Right lobe of liver (tissue), 6 donors: ENCODE data around the gene GRIA1. TPM values are rescaled to one million over a fixed set of nuclear protein-coding genes. Genes with fewer than 3 reads are reported as not detected.

Experiments used
- ATAC-seq, 4 donors: fragments of 200-7000 bp; cut with Tn5 transposase; one replicate each; pipeline ENCODE4 v1.9.1; 2020; ENCODE audit warnings: mild to moderate bottlenecking in 4 of 4, moderate library complexity in 4 of 4
- DNase-seq, 3 donors: peaks; one replicate each; pipeline ENCODE4 v3.0.0-alpha.2; 2020
- H3K27ac ChIP-seq, 3 donors: fragments of 200-600 bp; one replicate each; pipeline ENCODE4 v1.8.0; 2022
- H3K27me3 ChIP-seq, 2 donors: fragments of 200-600 bp; one replicate each; pipeline ENCODE4 v1.8.0; 2022
- H3K36me3 ChIP-seq, 4 donors: fragments of 200-600 bp; sonication (generic) in 1 of 4; one replicate each; pipeline versions ENCODE4 v1.5.1 to v1.8.0; 2017 to 2022; ENCODE audit warnings: control low read depth in 1 of 4
- H3K4me1 ChIP-seq, 4 donors: fragments of 200-600 bp; sonication (generic) in 1 of 4; one replicate each; pipeline versions ENCODE4 v1.5.1 to v1.8.0; 2017 to 2022; ENCODE audit warnings: control low read depth in 1 of 4
- H3K4me3 ChIP-seq, 3 donors: fragments of 200-600 bp; one replicate each; pipeline ENCODE4 v1.8.0; 2022
- H3K9me3 ChIP-seq, 4 donors: fragments of 200-600 bp; sonication (generic) in 1 of 4; one replicate each; pipeline versions ENCODE4 v1.5.1 to v1.8.0; 2017 to 2022; ENCODE audit warnings: control low read depth in 1 of 4
- CTCF ChIP-seq, 4 donors: fragments of 200-600 bp in 3 of 4; fragments of 450-650 bp in 1 of 4; IDR thresholded peaks; one replicate each; pipeline versions ENCODE4 v1.5.1 to v1.8.0; 2016 to 2022; ENCODE audit warnings: antibody characterized with exemption in 4 of 4, mild to moderate bottlenecking in 2 of 4
- POLR2A ChIP-seq: fragments of 450-650 bp; IDR thresholded peaks from one replicate; pipeline ENCODE4 v1.6.1; 2017; ENCODE audit warnings: antibody characterized with exemption, mild to moderate bottlenecking
- WGBS: methylation state at CpG from one replicate; pipeline ENCODE4 v1.1.6; 2018; ENCODE audit warnings: low coverage, low lambda C conversion rate; ENCODE audit not compliant: insufficient coverage; ENCODE audit errors: missing lambda C conversion rate; 5-methylcytosine and 5-hydroxymethylcytosine counted together
- intact Hi-C, 2 donors: fragments of 100-400 bp; cut with DNase I; formaldehyde crosslinking; loops; one replicate each; pipeline versions ENCODE4 v1.11.2 to v1.14.1; 2022
- total RNA-seq, 6 experiments: library from RNA; depleted of rRNA in 2 of 6; stranded (reverse); fragments of >200 nt in 2 of 6; fragmentation: NEBNext Ultra II Directional in 3 of 6; extraction: Animal tissue kit (Norgen Biotek cat#: 25700) in 3 of 6; gene quantifications; one replicate each; pipeline versions ENCODE4 v1.1.0 to v1.2.4, GENCODE V29; 2016 to 2023
- donor health status: DM: no; HTN: yes; CAD: no.
- donor health status: DM: no; HTN: no; CAD: no.
- donor health status: DM: no; HTN: no; CAD: no.
- donor health status: DM: no; HTN: yes; CAD: no.
- donor health status: DM: no; HTN: yes; CAD: no.

Gene GRIA1
- total RNA-seq, 6 experiments from 2014 or later: not detected

- H3K4me3 ChIP-seq: no peak overlapping the region
- no peak overlapping the region for H3K27ac ChIP-seq
- DNase-seq (no peak), ATAC-seq (no peak)
- no peaks in the 10 kb centered on the region for H3K9me3 ChIP-seq
- 86% methylated on average over 1 of the region's 2 CpGs for WGBS
- no peaks in the 10 kb centered on the region for H3K27me3 ChIP-seq
- TF ChIP-seq POLR2A: no peak
- H3K4me1 ChIP-seq: no peaks in the 10 kb centered on the region
- intact Hi-C loops: no loop called here
- no peaks in the 10 kb centered on the region for H3K36me3 ChIP-seq
Measured at GRCh38 chr5:153661897-153662296, 171.4 kb downstream of the GRIA1 start.

GRCh38 chr5:153670101-153670500 is 179.6 kb downstream of the GRIA1 start:
- Histone ChIP-seq H3K36me3 (no peaks in the 10 kb centered on the region), H3K27me3 (no peaks in the 10 kb centered on the region), H3K27ac (no peak overlapping the region), H3K4me3 (no peak overlapping the region), H3K4me1 (no peaks in the 10 kb centered on the region), H3K9me3 (no peaks in the 10 kb centered on the region)
- no peak for DNase-seq
- no peak for ATAC-seq
- TF ChIP-seq CTCF (IDR thresholded peaks at IDR 0.05) (no peak), POLR2A (no peak)
- intact Hi-C loops: no loop called here
- 50% methylated on average over 1 of the region's 1 CpG for WGBS

- Histone ChIP-seq H3K27me3 (no peaks in the 10 kb centered on the region), H3K4me1 (no peaks in the 10 kb centered on the region), H3K9me3 (no peaks in the 10 kb centered on the region), H3K4me3 (no peak overlapping the region), H3K36me3 (no peaks in the 10 kb centered on the region), H3K27ac (no peak overlapping the region)
- intact Hi-C loops: no loop called here
- TF ChIP-seq POLR2A (no peak), CTCF (IDR thresholded peaks at IDR 0.05) (no peak)
- peak in 1 of 4 donors; percentile 46 for ATAC-seq
- no CpG with 5 or more reads among the region's 2 CpGs for WGBS
- DNase-seq: no peak
Measured at GRCh38 chr5:153671653-153672346, 181.3 kb downstream of the GRIA1 start.

- ATAC-seq: peak; percentile 32 to 70 (median 43)
- H3K4me3 ChIP-seq: no peak overlapping the region
- H3K27me3 ChIP-seq: no peaks in the 10 kb centered on the region
- intact Hi-C loops: no loop called here
- no peak overlapping the region for H3K27ac ChIP-seq
- no peaks in the 10 kb centered on the region for H3K36me3 ChIP-seq
- DNase-seq: no peak
- WGBS: 52% methylated on average over 4 of the region's 6 CpGs
- no peaks in the 10 kb centered on the region for H3K9me3 ChIP-seq
- H3K4me1 ChIP-seq: no peaks in the 10 kb centered on the region
- no peak for TF ChIP-seq CTCF (IDR thresholded peaks at IDR 0.05)
- TF ChIP-seq POLR2A: no peak
Measured at GRCh38 chr5:153672347-153673090, 182.0 kb downstream of the GRIA1 start.

GRCh38 chr5:153674356-153674755 is 183.9 kb downstream of the GRIA1 start:
- H3K9me3 ChIP-seq: no peaks in the 10 kb centered on the region
- TF ChIP-seq CTCF (IDR thresholded peaks at IDR 0.05) (no peak), POLR2A (no peak)
- DNase-seq (no peak), ATAC-seq (no peak)
- H3K4me3 ChIP-seq: no peak overlapping the region
- no peaks in the 10 kb centered on the region for H3K36me3 ChIP-seq
- intact Hi-C loops: no loop called here
- H3K4me1 ChIP-seq: no peaks in the 10 kb centered on the region
- H3K27me3 ChIP-seq: no peaks in the 10 kb centered on the region
- 82% methylated on average over 3 of the region's 4 CpGs for WGBS
- H3K27ac ChIP-seq: no peak overlapping the region
